NCI-H460 (cell line): ENCODE measurements around the gene LARP1. TPM values are rescaled to one million over a fixed set of nuclear protein-coding genes. Genes with fewer than 3 reads are reported as not detected.
"Not testable (repeated sequence)": the region's sequence is repeated elsewhere in the genome, so short reads cannot be mapped to it uniquely, and the experiment has no call there.

Experiments used
- DNase-seq: peaks from one replicate; pipeline ENCODE4 v3.0.0-alpha.2; 2016; ENCODE audit warnings: low read depth; ENCODE audit errors: extremely low read depth
- total RNA-seq: library from RNA; depleted of rRNA; stranded (reverse); fragments of >200 nt; shearing (Covaris generic); gene quantifications from 2 replicates; pipeline ENCODE4 v1.2.3, GENCODE V29; 2014

LARP1 gene
- total RNA-seq, 1 experiment from 2014 or later: 79.8 TPM

DNA sequence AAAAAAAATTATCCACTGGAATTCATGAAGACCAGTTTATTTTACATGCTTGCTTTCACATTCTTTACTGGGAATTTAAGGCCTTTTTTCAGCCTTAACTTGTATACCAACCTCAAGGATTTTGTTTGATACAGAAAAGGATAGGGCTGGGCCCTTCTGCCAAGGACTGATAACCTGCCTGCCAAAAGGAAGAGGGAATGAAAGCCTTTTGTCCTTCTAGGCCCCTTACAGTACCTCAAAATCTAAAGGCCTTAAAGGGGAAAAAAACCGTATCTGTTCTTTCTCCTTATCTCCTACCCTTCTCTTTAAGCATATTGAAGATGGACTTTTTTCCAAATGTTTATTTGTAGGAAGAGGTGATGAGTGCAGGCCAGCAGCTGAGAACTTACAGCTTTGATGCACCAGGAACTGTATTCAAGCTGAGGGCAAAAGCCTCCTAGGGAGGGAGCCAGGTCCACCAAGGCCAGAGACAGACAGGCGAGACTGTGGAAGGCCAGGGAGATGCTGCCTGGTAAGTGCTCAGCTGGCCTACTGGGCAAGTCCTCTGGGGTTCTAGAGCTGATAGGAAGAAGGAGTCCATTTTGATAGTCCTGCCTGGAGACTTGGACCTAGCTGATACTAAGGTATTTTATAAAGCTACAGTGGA lies 63.4 kb downstream of the LARP1 start:
- no peak for DNase-seq

DNA sequence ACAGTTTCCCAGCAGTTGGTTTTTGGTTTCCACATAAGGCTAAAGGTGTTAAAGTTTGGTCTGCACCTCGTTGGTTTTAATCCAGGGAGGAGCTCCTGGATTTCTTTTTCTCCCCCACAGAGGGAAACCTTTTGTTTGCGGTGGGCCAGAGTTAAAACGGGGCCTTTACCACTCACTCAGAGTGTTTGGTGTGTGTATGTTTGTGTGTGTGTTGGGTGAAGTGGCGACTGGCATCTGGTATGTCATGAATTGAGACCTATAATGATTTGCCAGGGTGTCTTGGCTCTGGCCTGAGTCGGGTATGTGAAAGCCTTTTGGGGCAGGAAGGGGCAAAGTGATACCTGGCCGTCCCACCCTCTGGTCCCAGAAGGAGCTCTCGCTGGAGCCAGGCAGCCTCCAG lies 64.4 kb downstream of the LARP1 start:
- no peak for DNase-seq

GRCh38 chr5:154820383-154820782 lies 65.2 kb downstream of the LARP1 start:
- no peak for DNase-seq

DNA sequence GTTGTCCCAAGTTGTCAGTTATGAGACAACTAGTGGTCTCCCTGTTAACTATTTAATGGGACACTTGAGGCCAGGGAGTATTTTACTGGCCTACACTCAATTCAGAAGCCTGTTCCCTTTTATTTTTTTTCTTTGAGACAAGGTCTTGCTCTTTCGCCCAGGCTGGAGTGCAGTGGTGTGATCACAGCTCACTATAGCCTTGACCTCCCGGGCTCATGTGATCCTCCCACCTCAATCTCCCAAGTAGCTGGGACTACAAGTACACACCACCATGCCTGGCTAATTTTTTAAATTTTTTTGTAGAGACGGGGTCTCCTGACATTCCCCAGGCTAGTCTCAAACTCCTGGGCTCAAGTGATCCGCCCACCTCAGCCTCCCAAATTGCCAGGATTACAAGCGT lies 67.7 kb downstream of the LARP1 start:
- not testable (repeated sequence) for DNase-seq

GRCh38 chr5:154823605-154824004 lies 68.4 kb downstream of the LARP1 start:
- DNase-seq: no peak

GRCh38 chr5:154824070-154824469 lies 68.9 kb downstream of the LARP1 start:
- DNase-seq: no peak

DNA sequence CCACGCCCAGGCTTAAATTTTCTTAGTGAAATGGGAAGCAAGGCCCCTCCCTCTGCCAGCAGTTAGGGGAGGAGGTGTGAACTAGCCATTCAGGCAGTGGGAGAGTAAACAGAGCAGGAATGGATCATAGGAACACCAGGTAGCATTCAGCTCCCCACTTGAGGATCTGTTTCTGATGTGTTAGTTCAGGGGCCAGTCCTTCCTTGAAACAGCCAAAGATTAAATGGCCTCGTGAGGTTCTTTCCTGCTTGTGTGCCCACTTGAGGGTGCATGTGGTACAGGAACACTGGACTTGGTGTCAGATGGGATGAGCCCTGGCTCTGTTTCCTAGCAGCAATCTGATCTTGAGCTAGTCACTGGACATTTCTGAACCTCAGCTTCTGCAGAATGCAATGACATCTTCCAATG lies 74.0 kb downstream of the LARP1 start:
- DNase-seq: no peak

DNA sequence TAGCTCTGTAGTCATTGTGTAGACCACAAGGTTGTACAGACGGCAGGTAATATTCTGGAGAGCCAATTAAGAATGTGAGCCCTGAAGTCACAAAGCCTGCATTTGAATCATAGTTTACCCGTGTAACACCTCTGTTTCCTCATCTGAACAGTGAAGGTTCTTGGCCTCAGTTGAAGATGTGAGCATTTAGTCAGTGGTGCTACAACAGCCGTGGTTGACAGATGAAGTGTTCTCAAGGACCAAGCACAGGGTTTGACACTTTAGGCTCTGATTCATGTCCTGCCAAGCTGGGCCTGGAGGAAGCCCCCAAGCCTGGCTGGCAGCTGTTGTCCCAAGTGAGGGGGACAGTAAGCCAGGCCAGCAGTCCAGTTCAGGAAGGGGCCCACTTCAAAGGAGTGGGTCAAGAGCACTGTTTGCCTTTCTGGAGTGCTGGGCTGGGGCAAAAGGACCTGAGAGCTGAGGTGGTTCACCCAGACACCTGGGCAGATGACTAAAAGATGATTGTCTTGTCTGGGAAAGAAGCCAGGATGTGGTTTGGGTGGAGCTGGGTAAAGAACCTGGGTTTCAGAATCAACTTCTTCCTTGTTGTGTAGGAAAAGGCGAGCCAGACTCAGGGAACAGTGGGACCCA lies 74.5 kb downstream of the LARP1 start:
- DNase-seq: no peak

- DNase-seq: no peak
Observed at GRCh38 chr5:154830219-154830595, 75.0 kb downstream of the LARP1 start.

DNA sequence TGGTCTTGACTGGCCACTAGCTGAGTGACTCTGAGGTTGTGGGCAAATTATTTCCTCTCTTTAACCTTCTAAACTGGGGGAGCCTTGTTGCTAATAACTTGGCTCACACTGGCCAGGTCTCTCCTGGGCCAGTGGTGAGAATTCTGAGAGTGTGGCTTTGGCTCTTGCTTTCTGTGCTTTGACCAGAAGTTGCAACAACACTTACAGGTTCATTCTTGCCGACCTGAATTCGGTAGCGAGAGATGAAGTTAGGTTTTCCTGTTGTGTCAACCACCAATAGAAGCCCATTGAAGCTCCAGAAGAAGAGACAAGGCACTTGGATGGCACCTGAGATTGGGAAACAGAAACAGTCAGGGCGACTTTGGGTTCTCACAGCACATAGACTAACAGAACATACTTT lies 75.4 kb downstream of the LARP1 start:
- DNase-seq: no peak

DNA sequence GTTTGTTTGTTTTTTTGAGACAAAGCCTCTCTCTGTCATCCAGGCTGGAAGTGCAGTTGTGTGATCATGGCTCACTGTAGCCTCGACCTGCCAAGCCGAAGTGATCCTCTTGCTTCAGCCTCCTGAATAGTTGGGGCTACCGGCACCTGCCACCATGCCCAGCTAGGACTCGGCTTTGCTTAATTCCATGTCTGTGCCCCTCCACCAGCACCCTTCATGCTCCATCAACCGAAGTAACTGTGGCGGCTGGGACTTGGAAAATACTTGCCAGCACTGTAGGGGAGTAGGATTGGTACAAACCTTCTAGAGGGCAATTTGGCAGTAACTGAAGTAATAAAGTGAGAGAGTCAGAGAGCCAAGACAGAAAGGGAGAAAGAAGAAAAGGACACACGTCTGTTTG lies 76.3 kb downstream of the LARP1 start:
- DNase-seq: no peak

DNA sequence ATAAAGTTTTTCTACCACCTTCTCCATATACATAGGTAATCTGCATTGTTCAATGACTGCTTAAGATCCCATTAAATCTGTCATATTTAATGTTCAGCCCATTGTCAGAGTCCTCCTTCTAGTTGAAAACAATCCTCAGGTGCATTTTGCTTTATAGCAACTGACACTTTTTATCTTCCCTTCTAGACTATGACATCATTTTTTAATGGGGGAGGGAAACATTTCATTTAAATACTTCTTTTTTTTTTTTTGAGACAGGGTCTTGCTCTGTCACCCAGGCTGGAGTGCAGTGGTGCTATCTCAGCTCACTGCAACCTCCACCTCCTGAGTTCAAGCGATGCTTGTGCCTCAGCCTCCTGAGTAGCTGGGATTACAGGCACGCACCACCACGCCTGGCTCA lies 77.6 kb downstream of the LARP1 start:
- not testable (repeated sequence) for DNase-seq

DNA sequence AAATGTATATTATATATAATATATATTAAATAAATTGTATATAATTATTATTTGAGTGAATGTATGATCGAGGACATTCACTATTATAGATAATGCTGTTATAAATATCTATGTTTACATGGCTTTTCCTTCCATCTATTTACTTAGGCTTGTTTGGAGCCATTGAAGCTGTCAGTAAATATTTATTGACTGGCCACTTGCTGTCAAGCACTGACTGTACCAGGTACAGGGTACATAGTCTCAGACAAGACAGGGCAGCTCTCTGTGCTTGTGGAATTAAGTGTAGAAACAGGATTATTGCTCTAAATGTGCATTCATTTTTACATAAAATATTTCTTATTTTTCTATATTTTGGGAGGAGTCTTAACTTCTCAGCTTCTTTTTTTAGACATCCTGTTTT lies 78.9 kb downstream of the LARP1 start:
- DNase-seq: no peak

- DNase-seq: not testable (repeated sequence)
Observed at GRCh38 chr5:154835701-154836052, 80.5 kb downstream of the LARP1 start.

GRCh38 chr5:154836225-154836624 lies 81.0 kb downstream of the LARP1 start:
- no peak for DNase-seq

DNA sequence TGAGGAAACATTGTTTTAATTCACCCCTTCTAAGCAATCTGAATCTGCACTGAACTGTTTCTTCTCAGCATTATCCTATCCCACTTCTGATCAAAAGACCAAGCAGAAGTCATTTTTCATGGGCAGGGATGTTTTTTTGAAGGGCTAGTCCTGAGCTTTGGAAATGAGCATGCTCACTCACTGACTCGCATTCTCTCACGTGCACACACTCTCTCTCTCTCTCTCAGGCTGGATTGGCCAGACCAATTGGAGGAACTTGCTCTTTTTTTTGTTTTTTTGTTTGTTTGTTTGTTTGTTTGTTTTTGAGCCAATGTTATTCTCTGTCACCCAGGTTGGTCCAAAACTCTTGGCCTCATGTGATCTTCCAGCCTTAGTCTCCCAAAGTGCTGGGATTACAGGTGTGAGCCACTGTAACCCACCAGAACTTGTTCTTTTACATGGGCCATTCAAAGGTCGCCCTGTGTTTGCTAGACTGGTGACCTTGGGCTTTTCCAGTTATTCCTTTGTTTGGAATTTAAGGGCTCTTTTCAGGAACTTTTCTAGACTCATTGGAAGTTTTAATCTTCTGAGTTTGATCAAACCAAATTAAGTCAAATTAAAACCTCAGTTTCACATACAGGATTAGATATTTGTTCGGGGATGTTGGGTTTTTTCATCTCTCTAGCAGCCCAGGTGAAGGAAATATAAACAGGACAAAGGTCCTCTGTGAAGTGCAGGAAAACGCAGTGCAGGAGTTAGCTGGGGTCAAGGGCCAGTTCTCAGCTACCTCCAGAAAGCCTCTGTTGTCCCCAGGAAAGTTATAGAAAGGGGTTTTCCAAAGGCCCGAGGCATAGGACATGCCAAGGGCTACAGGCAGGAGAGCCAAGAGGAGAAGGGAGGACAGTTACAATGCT lies 82.1 kb downstream of the LARP1 start:
- DNase-seq: no peak

DNA sequence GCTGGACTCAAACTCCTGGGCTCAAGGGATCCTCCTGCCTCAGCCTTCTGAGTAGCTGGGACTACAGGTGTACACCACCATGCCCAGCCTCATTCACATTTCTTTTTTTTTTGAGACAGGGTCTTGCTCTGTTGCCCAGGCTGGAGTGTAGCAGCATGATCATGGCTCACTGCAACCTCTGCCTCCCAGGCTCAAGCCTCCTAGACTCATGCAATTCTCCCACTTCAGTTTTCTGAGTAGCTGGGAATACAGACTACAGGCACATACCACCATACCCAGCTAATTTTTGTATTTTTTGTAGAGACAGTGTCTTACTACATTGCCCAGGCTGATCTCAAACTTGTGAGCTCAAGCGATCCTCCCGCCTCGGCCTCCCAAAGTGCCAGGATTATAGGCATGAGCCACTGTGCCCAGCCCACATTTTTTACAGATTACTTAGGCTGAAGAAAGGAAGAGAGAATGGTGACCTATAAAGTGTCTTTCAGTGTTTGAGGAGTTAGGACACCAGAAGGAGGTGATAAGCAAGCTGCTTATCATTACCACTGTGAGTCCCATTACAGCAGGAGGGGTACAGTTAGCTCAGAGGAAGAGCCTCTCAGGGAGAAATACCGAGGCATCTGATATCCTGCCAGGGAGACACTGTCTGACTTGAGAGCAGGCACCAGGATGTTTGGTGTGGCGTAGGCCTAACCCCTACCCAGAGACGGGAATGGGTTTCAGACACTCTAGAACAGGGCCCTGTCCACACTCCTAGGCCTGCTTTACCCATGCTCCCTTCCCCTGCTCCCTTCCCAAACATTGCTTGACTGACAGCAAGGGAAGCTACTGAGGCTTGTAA lies 85.5 kb downstream of the LARP1 start:
- no peak for DNase-seq

GRCh38 chr5:154841273-154841661 lies 86.1 kb downstream of the LARP1 start:
- DNase-seq: no peak

GRCh38 chr5:154842689-154843530 lies 87.7 kb downstream of the LARP1 start:
- no peak for DNase-seq

DNA sequence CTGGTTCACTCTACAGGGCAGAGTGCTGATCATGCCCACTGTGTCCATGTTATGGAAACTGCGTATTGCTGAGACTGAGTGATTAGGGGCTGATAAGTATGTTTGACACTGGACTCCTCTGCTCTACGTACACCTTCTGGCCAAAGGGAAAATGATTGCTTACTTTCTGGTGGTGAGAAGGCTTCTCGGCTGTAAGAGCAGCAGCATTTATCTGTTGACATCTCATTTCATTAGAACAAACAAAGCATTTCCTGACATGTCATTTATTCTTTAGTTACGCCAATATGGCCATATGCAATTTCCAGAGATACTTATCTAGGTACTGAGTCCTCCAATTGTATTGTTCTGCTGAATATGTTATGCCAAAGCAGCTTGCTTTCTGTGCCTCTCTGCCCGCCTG lies 89.6 kb downstream of the LARP1 start:
- no peak for DNase-seq
